CD4-positive, alpha-beta T cell (primary cell): Measurements from ENCODE around the gene PKD2. TPM values are rescaled to one million over a fixed set of nuclear protein-coding genes. Genes with fewer than 3 reads are reported as not detected.

Source experiments
- ATAC-seq: fragments of 200-7000 bp; cut with Tn5 transposase; one replicate; pipeline ENCODE4 v1.10.0; 2022; ENCODE audit warnings: mild to moderate bottlenecking; ENCODE audit not compliant: poor library complexity
- CTCF ChIA-PET: fragments of 350-600 bp; sonication (Branson Sonifier 250); formaldehyde crosslinking; loops from one replicate; lab custom pipeline; 2021; ENCODE audit warnings: antibody characterized with exemption, inconsistent platforms; lab: Charles Lee
- POLR2A ChIA-PET: fragments of 350-600 bp; sonication (Branson Sonifier 250); formaldehyde crosslinking; loops from one replicate; lab custom pipeline; 2021; ENCODE audit warnings: antibody characterized with exemption, inconsistent platforms; lab: Charles Lee
- DNase-seq, 14 experiments: peaks; one replicate each; pipeline ENCODE4 v3.0.0-alpha.2; 2013 to 2020; ENCODE audit warnings: mixed read lengths in 2 of 14
- H3K27ac ChIP-seq, 2 donors: one replicate each; pipeline versions ENCODE4 v1.5.1 to v1.7.0; 2013; ENCODE audit warnings: low read length in 2 of 2, low read depth in 1 of 2, mild to moderate bottlenecking in 1 of 2
- H3K27me3 ChIP-seq, 2 experiments: 1 replicate in 1 of 2; 2 replicates in 1 of 2; pipeline versions ENCODE4 v1.6.1 to v1.7.0; 2013; ENCODE audit warnings: low read length in 2 of 2, control low read depth in 1 of 2, mild to moderate bottlenecking in 1 of 2, moderate library complexity in 1 of 2; ENCODE audit not compliant: insufficient read depth in 2 of 2, control insufficient read depth in 1 of 2
- H3K36me3 ChIP-seq: one replicate; pipeline ENCODE4 v1.6.1; 2013; ENCODE audit warnings: low read length, control low read depth; ENCODE audit not compliant: insufficient read depth
- H3K4me1 ChIP-seq: one replicate; pipeline ENCODE4 v1.6.1; 2013; ENCODE audit warnings: low read length, control low read depth; ENCODE audit not compliant: insufficient read depth
- H3K4me3 ChIP-seq: one replicate; pipeline ENCODE4 v1.5.1; 2013; ENCODE audit warnings: mild to moderate bottlenecking, low read length, moderate library complexity
- H3K9me3 ChIP-seq, 2 experiments: 1 replicate in 1 of 2; 2 replicates in 1 of 2; pipeline versions ENCODE4 v1.6.1 to v1.7.0; 2013; ENCODE audit warnings: low read length in 2 of 2, mild to moderate bottlenecking in 2 of 2, control low read depth in 1 of 2, moderate library complexity in 1 of 2; ENCODE audit not compliant: control insufficient read depth in 1 of 2, insufficient read depth in 1 of 2
- H3K27ac Mint-ChIP-seq: one replicate; pipeline ENCODE4 v1.8.0; 2020; ENCODE audit warnings: mixed read lengths
- H3K27me3 Mint-ChIP-seq: one replicate; pipeline ENCODE4 v1.8.0; 2021; ENCODE audit warnings: mixed read lengths
- H3K36me3 Mint-ChIP-seq: one replicate; pipeline ENCODE4 v1.8.0; 2021; ENCODE audit warnings: low read depth, mixed read lengths
- H3K4me1 Mint-ChIP-seq: one replicate; pipeline ENCODE4 v1.8.0; 2021; ENCODE audit warnings: low read depth, mixed read lengths
- H3K4me3 Mint-ChIP-seq: one replicate; pipeline ENCODE4 v1.8.0; 2020; ENCODE audit warnings: mild to moderate bottlenecking, mixed read lengths
- H3K9me3 Mint-ChIP-seq: one replicate; pipeline ENCODE4 v1.8.0; 2020; ENCODE audit warnings: mixed read lengths
- CTCF ChIP-seq: fragments of 200-600 bp; IDR thresholded peaks from one replicate; pipeline ENCODE4 v1.8.0; 2022; ENCODE audit warnings: antibody characterized with exemption, mild to moderate bottlenecking
- intact Hi-C, 2 experiments: fragments of 100-400 bp; cut with DNase I in 1 of 2; cut with micrococcal nuclease in 1 of 2; formaldehyde crosslinking; loops; one replicate each; pipeline versions ENCODE4 v1.15.1 to v1.9.0; 2023 to 2025; cut with DNase I, micrococcal nuclease
- total RNA-seq, 174 experiments: library from RNA in 2 of 174; stranded (reverse) in 2 of 174; gene quantifications; one replicate each; pipeline ENCODE4 v1.2.3 and lab custom pipeline; 2021 to 2026

The PKD2 gene
- total RNA-seq, 2 experiments from 2014 or later, result 4.1 to 4.3 TPM

DNA sequence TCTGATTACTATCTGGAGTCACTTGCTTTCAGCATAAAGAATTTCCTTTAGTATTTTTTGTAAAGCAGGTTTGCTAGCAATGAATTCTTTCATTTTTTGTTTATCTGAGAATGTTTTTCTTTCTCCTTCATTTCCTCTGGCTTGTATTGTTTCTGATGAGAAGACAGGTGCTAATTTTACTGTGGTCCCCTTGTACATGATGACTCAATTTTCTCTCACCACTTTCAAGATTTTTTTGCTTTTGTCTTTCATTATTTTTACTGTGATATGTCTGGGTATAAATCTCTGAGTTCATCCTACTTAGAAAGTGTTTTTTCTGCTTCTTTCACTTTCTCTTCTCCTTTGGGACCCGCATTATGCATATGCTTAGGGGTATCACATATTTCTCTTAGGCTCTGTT, 62.6 kb downstream of the PKD2 start:
- ChIA-PET CTCF (interaction anchor here (0.6 to 1.2 kb wide), 2 partner anchors 12 to 57 kb away, joined by 3 read pairs; no protein-coding TSS in a partner anchor), POLR2A (no interaction called here)
- Histone ChIP-seq H3K27me3 (no peaks in the 10 kb centered on the region), H3K27ac (no peak overlapping the region), H3K4me1 (no peaks in the 10 kb centered on the region), H3K36me3 (peaks cover 42% of the 10 kb centered on the region), H3K4me3 (no peak overlapping the region), H3K9me3 (peaks cover 11 to 12% of the 10 kb centered on the region in 2 experiments)
- DNase-seq (no peak), ATAC-seq (no peak)
- Mint-ChIP-seq H3K36me3 (peaks cover 92% of the 10 kb centered on the region), H3K27ac (no peak overlapping the region), H3K4me1 (no peaks in the 10 kb centered on the region), H3K4me3 (no peak overlapping the region), H3K9me3 (peaks cover 11% of the 10 kb centered on the region), H3K27me3 (no peaks in the 10 kb centered on the region)
- intact Hi-C loops, result no loop called here
- no peak for TF ChIP-seq CTCF

- peaks cover 20% of the 10 kb centered on the region for H3K36me3 ChIP-seq
- Mint-ChIP-seq H3K9me3 (peaks cover 8% of the 10 kb centered on the region), H3K27ac (no peak overlapping the region), H3K4me1 (no peaks in the 10 kb centered on the region), H3K27me3 (no peaks in the 10 kb centered on the region), H3K4me3 (no peak overlapping the region), H3K36me3 (peaks cover 58% of the 10 kb centered on the region)
- no peak overlapping the region for H3K27ac ChIP-seq
- TF ChIP-seq CTCF, result no peak
- POLR2A ChIA-PET, result no interaction called here
- intact Hi-C loops, result no loop called here
- no peaks in the 10 kb centered on the region for H3K27me3 ChIP-seq
- no peaks in the 10 kb centered on the region for H3K4me1 ChIP-seq
- peaks cover 6 to 12% of the 10 kb centered on the region in 2 experiments for H3K9me3 ChIP-seq
- DNase-seq, result no peak
- no peak overlapping the region for H3K4me3 ChIP-seq
- CTCF ChIA-PET, result no interaction called here
- no peak for ATAC-seq
Measured at GRCh38 chr4:88075336-88075735, 67.9 kb downstream of the PKD2 start.

GRCh38 chr4:88077911-88078524, 70.6 kb downstream of the PKD2 start:
- Histone ChIP-seq H3K27ac (no peak overlapping the region), H3K27me3 (no peaks in the 10 kb centered on the region), H3K9me3 (no peaks in the 10 kb centered on the region), H3K4me3 (no peak overlapping the region), H3K36me3 (peaks cover 5% of the 10 kb centered on the region), H3K4me1 (no peaks in the 10 kb centered on the region)
- Mint-ChIP-seq H3K4me3 (no peak overlapping the region), H3K36me3 (peaks cover 35% of the 10 kb centered on the region), H3K27me3 (no peaks in the 10 kb centered on the region), H3K4me1 (no peaks in the 10 kb centered on the region), H3K9me3 (no peaks in the 10 kb centered on the region), H3K27ac (no peak overlapping the region)
- POLR2A ChIA-PET, result no interaction called here
- CTCF ChIA-PET, result no interaction called here
- TF ChIP-seq CTCF, result no peak
- no peak for DNase-seq
- intact Hi-C loops, result no loop called here
- no peak for ATAC-seq
